Activated CD8-positive, alpha-beta memory T cell treated with anti-CD3 and anti-CD28 coated beads, Interleukin-2, amount 10 ng/mL, durations not matched to agents 7 days and 5 days (primary cell): ENCODE measurements around the gene PTPRD. TPM values are rescaled to one million over a fixed set of nuclear protein-coding genes. Genes with fewer than 3 reads are reported as not detected.

Experiments used
- ATAC-seq: fragments of 150-1000 bp; cut with Tn5 transposase; one replicate; pipeline ENCODE4 v1.10.0; 2021; ENCODE audit warnings: moderate library complexity
- CTCF ChIA-PET: fragments of 350-600 bp; sonication (Branson Sonifier 250); formaldehyde crosslinking; loops from one replicate; lab custom pipeline; 2021; ENCODE audit warnings: antibody characterized with exemption; lab: Charles Lee
- DNase-seq: peaks from one replicate; pipeline ENCODE4 v3.0.0-alpha.2; 2020
- H3K27ac Mint-ChIP-seq: one replicate; pipeline ENCODE4 v1.8.0; 2021; ENCODE audit warnings: mild to moderate bottlenecking, mixed read lengths
- H3K27me3 Mint-ChIP-seq: one replicate; pipeline ENCODE4 v1.8.0; 2021; ENCODE audit warnings: mixed read lengths
- H3K36me3 Mint-ChIP-seq: one replicate; pipeline ENCODE4 v1.8.0; 2021; ENCODE audit warnings: mild to moderate bottlenecking, mixed read lengths
- H3K4me1 Mint-ChIP-seq: one replicate; pipeline ENCODE4 v1.8.0; 2021; ENCODE audit warnings: mixed read lengths
- H3K4me3 Mint-ChIP-seq: one replicate; pipeline ENCODE4 v1.8.0; 2021; ENCODE audit warnings: mild to moderate bottlenecking, moderate library complexity, mixed read lengths
- H3K9me3 Mint-ChIP-seq: one replicate; pipeline ENCODE4 v1.8.0; 2022; ENCODE audit warnings: low read depth, mixed read lengths
- total RNA-seq, 2 experiments: library from RNA; stranded (reverse); gene quantifications; one replicate each; pipeline ENCODE4 v1.2.3, GENCODE V29; 2021

PTPRD gene
- total RNA-seq, 2 experiments from 2014 or later = 0.07 TPM; not detected in 1

GRCh38 chr9:9552665-9553064, 1060.1 kb downstream of the PTPRD start:
- Mint-ChIP-seq H3K36me3 (no peaks in the 10 kb centered on the region), H3K9me3 (peaks cover 3% of the 10 kb centered on the region), H3K4me3 (no peak overlapping the region), H3K4me1 (no peaks in the 10 kb centered on the region), H3K27ac (no peak overlapping the region), H3K27me3 (no peaks in the 10 kb centered on the region)
- CTCF ChIA-PET = no interaction called here
- no peak for DNase-seq
- ATAC-seq = no peak

- ATAC-seq = no peak
- CTCF ChIA-PET = no interaction called here
- no peaks in the 10 kb centered on the region for H3K27me3 Mint-ChIP-seq
- H3K4me3 Mint-ChIP-seq = no peak overlapping the region
- DNase-seq = no peak
- H3K4me1 Mint-ChIP-seq = no peaks in the 10 kb centered on the region
- no peaks in the 10 kb centered on the region for H3K36me3 Mint-ChIP-seq
- H3K27ac Mint-ChIP-seq = no peak overlapping the region
- peaks cover 8% of the 10 kb centered on the region for H3K9me3 Mint-ChIP-seq
These were observed 1074.0 kb downstream of the PTPRD start for GRCh38 chr9:9538766-9539165.

GRCh38 chr9:9538356-9538755, 1074.4 kb downstream of the PTPRD start:
- CTCF ChIA-PET = no interaction called here
- ATAC-seq = no peak
- no peaks in the 10 kb centered on the region for H3K36me3 Mint-ChIP-seq
- no peaks in the 10 kb centered on the region for H3K4me1 Mint-ChIP-seq
- H3K9me3 Mint-ChIP-seq = peaks cover 8% of the 10 kb centered on the region
- H3K27me3 Mint-ChIP-seq = no peaks in the 10 kb centered on the region
- DNase-seq = no peak
- H3K27ac Mint-ChIP-seq = no peak overlapping the region
- no peak overlapping the region for H3K4me3 Mint-ChIP-seq

- Mint-ChIP-seq H3K36me3 (no peaks in the 10 kb centered on the region), H3K4me1 (no peaks in the 10 kb centered on the region), H3K9me3 (peaks cover 4% of the 10 kb centered on the region), H3K4me3 (no peak overlapping the region), H3K27me3 (no peaks in the 10 kb centered on the region), H3K27ac (no peak overlapping the region)
- DNase-seq (no peak), ATAC-seq (no peak)
- CTCF ChIA-PET = no interaction called here
These were observed 1076.3 kb downstream of the PTPRD start for GRCh38 chr9:9536523-9536922.

- no peaks in the 10 kb centered on the region for H3K4me1 Mint-ChIP-seq
- CTCF ChIA-PET = no interaction called here
- no peaks in the 10 kb centered on the region for H3K36me3 Mint-ChIP-seq
- H3K27me3 Mint-ChIP-seq = no peaks in the 10 kb centered on the region
- H3K27ac Mint-ChIP-seq = no peak overlapping the region
- no peak overlapping the region for H3K4me3 Mint-ChIP-seq
- ATAC-seq (no peak), DNase-seq (no peak)
- peaks cover 5% of the 10 kb centered on the region for H3K9me3 Mint-ChIP-seq
These were observed 1089.2 kb downstream of the PTPRD start for GRCh38 chr9:9523476-9524139.

- Mint-ChIP-seq H3K4me3 (no peak overlapping the region), H3K9me3 (no peaks in the 10 kb centered on the region), H3K36me3 (no peaks in the 10 kb centered on the region), H3K27me3 (no peaks in the 10 kb centered on the region), H3K27ac (no peak overlapping the region), H3K4me1 (no peaks in the 10 kb centered on the region)
- CTCF ChIA-PET = no interaction called here
- DNase-seq (no peak), ATAC-seq (no peak)
These were observed 1090.4 kb downstream of the PTPRD start for GRCh38 chr9:9522406-9522805.

DNA sequence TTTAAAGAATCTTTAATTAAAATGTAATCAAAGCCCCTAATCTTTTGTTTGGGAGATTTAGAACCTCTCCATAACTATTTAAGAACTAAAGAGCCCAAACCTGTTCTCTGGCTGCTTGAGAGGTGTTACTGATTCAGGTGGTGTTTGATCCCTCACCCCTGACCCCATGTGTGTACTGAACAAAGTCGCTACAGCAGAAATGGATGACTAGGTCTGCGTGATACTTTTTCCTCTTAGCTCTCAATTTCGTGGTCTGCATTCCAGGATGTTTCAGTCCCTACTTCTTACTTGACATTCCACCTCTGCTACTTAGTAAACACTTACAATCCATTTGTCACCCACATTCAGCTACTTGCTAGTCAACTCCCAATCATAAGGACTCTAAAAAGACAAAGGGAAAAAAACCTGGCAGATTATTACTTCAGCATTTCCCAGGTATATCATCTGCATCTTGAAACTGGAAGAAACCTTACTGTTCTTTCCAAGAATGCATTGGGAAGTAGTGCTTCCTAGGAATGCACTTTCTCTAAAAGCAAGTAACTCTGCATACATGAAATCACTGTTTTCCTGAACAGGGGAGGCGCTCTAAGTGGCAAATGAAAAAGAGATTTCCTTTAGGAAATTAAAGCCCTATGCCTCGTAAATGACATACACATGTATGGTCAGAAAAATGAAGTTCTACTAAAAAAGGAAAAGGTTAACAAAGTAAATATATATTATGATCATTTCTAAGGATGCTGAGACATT, 1091.6 kb downstream of the PTPRD start:
- Mint-ChIP-seq H3K9me3 (no peaks in the 10 kb centered on the region), H3K36me3 (no peaks in the 10 kb centered on the region), H3K4me3 (no peak overlapping the region), H3K27ac (no peak overlapping the region), H3K27me3 (no peaks in the 10 kb centered on the region), H3K4me1 (no peaks in the 10 kb centered on the region)
- CTCF ChIA-PET = no interaction called here
- ATAC-seq (no peak), DNase-seq (no peak)

- Mint-ChIP-seq H3K9me3 (peaks cover 7% of the 10 kb centered on the region), H3K27ac (no peak overlapping the region), H3K4me1 (no peaks in the 10 kb centered on the region), H3K4me3 (no peak overlapping the region), H3K36me3 (no peaks in the 10 kb centered on the region), H3K27me3 (no peaks in the 10 kb centered on the region)
- ATAC-seq (no peak), DNase-seq (no peak)
- CTCF ChIA-PET = no interaction called here
These were observed 1107.9 kb downstream of the PTPRD start for GRCh38 chr9:9504869-9505268.

- CTCF ChIA-PET = no interaction called here
- Mint-ChIP-seq H3K36me3 (no peaks in the 10 kb centered on the region), H3K9me3 (peaks cover 14% of the 10 kb centered on the region), H3K4me3 (no peak overlapping the region), H3K4me1 (no peaks in the 10 kb centered on the region), H3K27ac (no peak overlapping the region), H3K27me3 (no peaks in the 10 kb centered on the region)
- DNase-seq (no peak), ATAC-seq (no peak)
These were observed 1113.3 kb downstream of the PTPRD start for GRCh38 chr9:9499546-9499945.

- ATAC-seq (no peak), DNase-seq (no peak)
- Mint-ChIP-seq H3K9me3 (peaks cover 19% of the 10 kb centered on the region), H3K4me1 (no peaks in the 10 kb centered on the region), H3K27ac (no peak overlapping the region), H3K27me3 (no peaks in the 10 kb centered on the region), H3K36me3 (no peaks in the 10 kb centered on the region), H3K4me3 (no peak overlapping the region)
- CTCF ChIA-PET = no interaction called here
These were observed 1114.0 kb downstream of the PTPRD start for GRCh38 chr9:9498846-9499245.

DNA sequence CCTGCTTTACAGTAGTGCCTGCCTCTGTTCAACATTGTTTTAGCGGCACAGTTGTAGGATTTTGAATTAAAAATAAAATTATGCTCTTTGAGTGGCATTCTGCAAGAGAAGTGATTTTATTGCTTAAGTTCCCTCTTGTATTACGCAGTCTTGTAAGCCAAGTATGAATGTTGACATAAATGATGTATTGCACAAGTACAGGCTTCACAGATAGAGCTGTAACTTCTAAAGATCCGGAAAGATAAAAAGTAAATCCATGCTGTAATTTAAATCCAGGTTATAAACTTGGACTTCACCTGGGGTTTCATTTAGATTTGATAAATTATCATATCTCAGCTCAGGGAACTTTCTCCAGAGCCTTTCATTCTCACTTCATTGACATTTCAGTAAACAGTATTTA, 1114.7 kb downstream of the PTPRD start:
- H3K4me3 Mint-ChIP-seq = no peak overlapping the region
- DNase-seq (no peak), ATAC-seq (no peak)
- CTCF ChIA-PET = no interaction called here
- H3K27ac Mint-ChIP-seq = no peak overlapping the region
- no peaks in the 10 kb centered on the region for H3K4me1 Mint-ChIP-seq
- H3K36me3 Mint-ChIP-seq = no peaks in the 10 kb centered on the region
- no peaks in the 10 kb centered on the region for H3K27me3 Mint-ChIP-seq
- H3K9me3 Mint-ChIP-seq = peaks cover 17% of the 10 kb centered on the region

DNA sequence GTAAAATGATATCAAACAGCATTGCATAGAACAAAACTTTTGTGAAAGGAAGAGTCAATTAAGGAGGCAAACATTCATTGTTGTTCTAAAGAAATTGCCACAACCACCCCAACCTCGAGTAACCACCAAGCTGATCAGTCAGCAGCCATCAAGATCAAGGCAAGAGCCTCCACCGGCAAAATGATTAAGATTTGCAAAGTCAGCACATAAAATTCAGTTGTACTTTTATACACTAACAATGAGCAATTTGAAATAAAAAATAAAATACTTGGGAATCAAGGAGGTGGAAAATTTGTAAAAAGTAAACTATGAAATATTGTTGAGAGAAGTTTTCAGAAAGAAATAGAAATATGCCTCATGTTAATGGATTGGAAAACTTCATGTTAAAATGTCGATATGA, 1118.5 kb downstream of the PTPRD start:
- ATAC-seq (no peak), DNase-seq (no peak)
- H3K4me3 Mint-ChIP-seq = no peak overlapping the region
- H3K4me1 Mint-ChIP-seq = no peaks in the 10 kb centered on the region
- H3K9me3 Mint-ChIP-seq = peaks cover 20% of the 10 kb centered on the region
- CTCF ChIA-PET = no interaction called here
- H3K36me3 Mint-ChIP-seq = no peaks in the 10 kb centered on the region
- no peaks in the 10 kb centered on the region for H3K27me3 Mint-ChIP-seq
- H3K27ac Mint-ChIP-seq = no peak overlapping the region

DNA sequence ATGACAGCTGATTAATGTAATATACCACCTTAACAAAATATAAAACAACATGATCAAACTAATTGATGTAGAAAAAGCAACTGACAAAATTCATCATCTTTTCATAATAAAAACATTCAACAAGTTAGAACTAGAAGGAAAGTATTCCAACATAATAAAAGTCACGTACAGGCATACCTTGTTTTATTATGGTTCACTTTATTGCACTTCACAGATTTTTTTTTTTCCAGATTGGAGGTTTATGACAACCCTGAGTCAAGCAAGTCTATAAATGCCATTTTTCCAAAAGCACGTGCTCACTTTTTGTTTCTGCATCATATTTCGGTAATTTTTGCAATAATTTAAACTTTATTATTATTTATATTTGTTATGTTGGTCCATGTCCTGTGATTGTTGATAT, 1120.3 kb downstream of the PTPRD start:
- no peak for DNase-seq
- Mint-ChIP-seq H3K9me3 (peaks cover 18% of the 10 kb centered on the region), H3K36me3 (no peaks in the 10 kb centered on the region), H3K27ac (no peak overlapping the region), H3K4me1 (no peaks in the 10 kb centered on the region), H3K4me3 (no peak overlapping the region), H3K27me3 (no peaks in the 10 kb centered on the region)
- ATAC-seq = no peak
- CTCF ChIA-PET = no interaction called here

GRCh38 chr9:9489183-9489582, 1123.6 kb downstream of the PTPRD start:
- DNase-seq = no peak
- peaks cover 10% of the 10 kb centered on the region for H3K9me3 Mint-ChIP-seq
- no peak overlapping the region for H3K4me3 Mint-ChIP-seq
- H3K27me3 Mint-ChIP-seq = no peaks in the 10 kb centered on the region
- no peak overlapping the region for H3K27ac Mint-ChIP-seq
- H3K4me1 Mint-ChIP-seq = no peaks in the 10 kb centered on the region
- CTCF ChIA-PET = no interaction called here
- ATAC-seq = no peak
- no peaks in the 10 kb centered on the region for H3K36me3 Mint-ChIP-seq
